Measurements from ENCODE around the gene PLPP2. TPM values are rescaled to one million over a fixed set of nuclear protein-coding genes. Genes with fewer than 3 reads are reported as not detected.

The PLPP2 gene
- total RNA-seq (2014; rRNA removed; shearing (Covaris generic)) = 9.4 TPM in 2 replicates
- polyA plus RNA-seq (2015; cell fraction: cytosol; rRNA removed) = 9.2 and 9.6 TPM in 2 replicates
- polyA plus RNA-seq (2015; cell fraction: nucleus; rRNA removed) = 3.6 and 11.8 TPM in 2 replicates

DNA sequence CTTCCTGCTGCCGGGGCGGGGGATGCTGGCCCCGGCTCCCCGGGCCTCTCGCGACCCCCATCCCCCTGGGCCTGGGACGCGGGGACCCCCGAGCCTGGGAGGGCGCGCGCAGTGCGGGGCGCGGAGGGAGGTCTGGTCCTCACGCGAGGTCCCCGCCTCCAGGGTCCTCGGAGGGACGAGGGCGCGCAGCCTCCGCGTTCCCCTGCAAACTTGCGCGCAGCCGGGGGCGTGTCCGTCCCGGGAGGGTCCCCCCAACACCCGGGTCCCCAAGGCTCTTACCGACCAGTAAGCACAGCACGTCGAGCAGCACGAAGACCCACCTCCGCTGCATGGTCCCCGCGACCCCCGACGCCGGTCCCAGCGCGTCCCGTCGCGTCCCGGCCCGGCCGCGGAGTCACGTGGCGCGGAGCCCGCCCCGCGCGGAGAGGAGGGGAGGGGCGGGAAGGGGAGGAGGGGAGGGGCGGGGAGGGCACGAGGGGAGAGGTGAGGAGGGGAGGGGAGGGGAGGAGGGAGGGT lies at the start of gene PLPP2:
PLPP2 (minus strand) TSS at position 398 of the 516 bp plus-strand sequence; CDS start at position 331, 67 bp downstream.
- DNase-seq (ENCODE audit: low read depth, low spot score) = no peak
- in situ Hi-C loops (cut with HindIII; ENCODE audit: low pct_unique_long_range_greater_than_20kb, low sequenced_read_pairs) = no loop called here

DNA sequence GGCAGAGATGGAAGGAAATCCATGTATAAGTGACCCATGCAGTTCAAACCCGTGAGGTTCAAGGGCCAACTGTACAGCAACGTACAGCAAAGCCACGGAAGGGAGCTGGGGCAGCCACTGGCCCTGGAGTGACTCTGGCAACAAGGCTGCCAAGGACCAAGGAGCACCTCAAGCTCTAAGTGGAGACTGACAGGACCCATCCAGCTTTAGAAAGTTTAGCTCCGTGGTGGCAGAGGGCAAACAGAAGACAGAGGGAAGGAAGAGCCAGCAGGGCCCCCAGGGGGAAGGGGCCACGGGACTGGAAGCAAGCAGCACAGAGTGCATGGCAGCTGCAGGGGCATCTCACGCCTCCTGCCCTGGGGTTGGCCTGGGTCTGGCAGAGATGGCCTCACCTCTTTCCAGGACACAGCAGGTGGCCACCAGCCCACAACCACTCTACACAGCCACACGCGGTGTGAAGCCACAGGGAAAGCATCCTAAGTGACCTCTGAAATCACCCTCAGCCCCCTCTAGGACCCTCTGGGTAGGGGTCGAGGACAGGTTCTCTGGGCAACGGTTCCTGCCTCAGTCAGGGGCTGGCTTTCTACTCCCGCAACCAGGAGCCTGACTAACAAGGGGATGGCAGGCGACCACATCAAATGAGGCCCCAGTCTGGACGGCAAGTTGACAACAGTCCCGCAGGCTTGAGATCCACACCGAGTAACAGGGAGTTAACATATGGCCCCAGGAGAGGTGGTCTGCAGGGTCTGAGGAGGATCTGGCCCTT lies 49.6 kb upstream of the PLPP2 start:
- DNase-seq (ENCODE audit: low read depth, low spot score) = no peak
- in situ Hi-C loops (cut with HindIII; ENCODE audit: low pct_unique_long_range_greater_than_20kb, low sequenced_read_pairs) = no loop called here

DNA sequence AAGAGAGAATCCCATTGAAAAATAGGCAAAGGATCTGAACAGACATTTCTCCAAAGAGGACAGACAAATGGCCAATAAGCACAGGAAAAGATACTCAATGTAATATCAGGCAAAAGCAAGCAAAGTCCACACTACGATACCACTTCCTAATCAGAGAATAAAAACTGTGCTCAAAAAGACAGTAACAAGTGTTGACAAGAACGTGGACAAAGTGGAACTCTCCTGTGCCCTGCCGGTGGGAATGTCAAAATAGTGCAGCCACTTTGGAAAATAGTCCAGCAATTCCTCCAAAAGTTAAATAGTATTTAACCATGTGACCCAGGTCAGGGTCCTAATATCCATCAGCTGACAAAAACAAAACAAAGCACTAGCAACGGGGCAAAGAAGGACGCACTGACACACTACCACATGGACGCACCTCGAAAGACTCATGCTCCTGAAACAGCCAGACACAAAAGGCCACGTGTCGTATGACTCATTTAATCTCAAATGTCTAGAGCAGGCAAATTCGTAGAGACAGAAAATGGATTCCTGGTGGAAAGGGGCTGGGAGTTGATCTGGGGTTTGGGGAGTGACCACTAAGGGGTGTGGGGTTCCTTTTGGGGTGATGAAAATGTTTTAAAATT lies 48.2 kb upstream of the PLPP2 start:
- DNase-seq (ENCODE audit: low read depth, low spot score) = no peak
- in situ Hi-C loops (cut with HindIII; ENCODE audit: low pct_unique_long_range_greater_than_20kb, low sequenced_read_pairs) = no loop called here

DNA sequence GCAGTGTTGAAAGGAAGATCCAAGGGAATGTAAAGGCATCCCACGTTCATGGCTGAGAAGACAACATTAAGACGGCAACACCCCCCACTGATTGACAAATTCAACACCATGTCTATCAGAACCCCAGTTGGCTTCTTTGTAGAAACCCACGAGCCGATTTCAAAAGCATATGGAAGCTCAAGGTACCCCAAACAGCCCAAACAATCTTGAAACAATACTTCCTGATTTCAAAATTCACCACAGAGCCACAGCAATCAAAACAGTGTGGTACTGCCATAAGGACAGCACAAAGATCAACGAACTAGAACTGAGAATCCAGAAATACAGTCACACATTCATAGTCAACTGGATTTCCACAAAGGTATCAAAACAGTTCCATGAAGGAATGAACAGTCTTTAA lies 47.2 kb upstream of the PLPP2 start:
- DNase-seq (ENCODE audit: low read depth, low spot score) = no peak
- in situ Hi-C loops (cut with HindIII; ENCODE audit: low pct_unique_long_range_greater_than_20kb, low sequenced_read_pairs) = no loop called here

DNA sequence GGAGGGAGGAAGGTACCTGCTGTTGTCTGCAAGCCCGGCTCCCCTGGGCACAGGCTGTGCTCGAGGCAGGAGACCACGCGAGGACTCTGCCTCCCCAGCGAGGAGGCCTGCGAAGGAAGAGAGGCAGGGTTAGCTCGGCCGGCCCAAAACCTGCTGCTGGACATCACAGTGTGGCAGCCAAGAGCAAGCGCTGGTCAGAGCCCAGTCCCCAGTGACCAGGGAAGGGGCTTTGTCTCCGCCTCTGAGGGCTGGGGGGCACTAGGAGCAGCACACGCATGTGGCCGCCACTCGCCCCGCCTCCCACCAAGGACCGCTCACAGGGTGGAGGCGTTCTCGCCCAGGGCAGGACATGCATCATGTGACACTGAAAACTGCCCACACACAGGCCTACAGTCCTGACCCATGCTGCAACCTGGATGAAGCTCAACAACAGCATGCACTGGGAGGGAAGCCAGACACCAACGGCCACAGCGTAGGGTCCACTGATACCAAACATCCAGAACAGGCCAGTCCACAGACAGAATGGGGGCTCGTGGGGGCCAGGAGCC lies 44.9 kb upstream of the PLPP2 start:
- no peak for DNase-seq (ENCODE audit: low read depth, low spot score)
- in situ Hi-C loops (cut with HindIII; ENCODE audit: low pct_unique_long_range_greater_than_20kb, low sequenced_read_pairs) = no loop called here

DNA sequence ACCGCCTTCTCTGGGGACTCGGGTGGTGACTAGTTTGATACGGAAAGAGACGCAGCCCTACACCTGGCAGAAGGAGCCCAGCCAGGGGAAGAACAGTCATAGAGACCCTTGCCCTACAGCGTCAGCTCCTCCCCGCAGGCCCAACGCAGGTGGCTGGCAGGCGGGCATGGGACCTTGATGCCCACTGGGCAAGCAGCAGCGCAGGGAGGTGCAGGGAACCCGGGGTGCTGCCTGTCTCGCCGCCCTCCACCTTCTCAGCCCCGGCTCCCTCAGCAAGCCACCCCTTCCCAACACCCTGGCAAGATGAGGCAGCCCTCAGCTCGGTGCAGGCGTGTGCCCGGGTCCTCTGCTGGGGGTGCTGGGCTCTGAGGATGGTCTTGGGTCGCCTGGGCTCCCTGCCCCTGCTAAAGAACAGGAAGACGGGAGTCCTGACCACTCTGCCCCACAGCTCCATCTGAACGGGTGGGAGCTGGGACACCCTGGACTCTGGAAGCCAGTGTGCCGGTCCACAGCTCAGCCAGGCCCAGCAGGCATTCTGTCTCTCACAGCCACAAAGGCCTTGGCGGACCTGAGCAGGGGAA lies 44.4 kb upstream of the PLPP2 start:
- DNase-seq (ENCODE audit: low read depth, low spot score) = no peak
- in situ Hi-C loops (cut with HindIII; ENCODE audit: low pct_unique_long_range_greater_than_20kb, low sequenced_read_pairs) = no loop called here

DNA sequence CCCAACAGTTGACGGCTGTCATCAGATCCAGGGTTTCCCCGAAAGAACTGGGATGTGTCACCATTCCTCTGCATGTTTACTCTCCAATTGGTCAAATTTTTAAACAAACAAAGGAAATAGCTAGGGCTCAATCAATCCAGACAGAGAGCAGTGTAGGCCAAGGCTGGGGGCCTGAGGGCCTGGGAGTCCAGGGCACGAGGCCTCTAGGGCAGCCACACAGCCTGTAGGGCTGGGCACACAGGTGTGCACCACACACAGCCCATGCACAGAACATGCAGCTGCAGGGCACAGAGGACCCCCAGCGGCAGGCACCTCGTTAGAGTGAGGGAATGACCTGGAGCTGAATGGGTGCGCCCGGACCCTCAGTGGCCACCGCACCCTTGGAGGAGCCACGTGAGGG lies 43.9 kb upstream of the PLPP2 start:
- DNase-seq (ENCODE audit: low read depth, low spot score) = no peak
- in situ Hi-C loops (cut with HindIII; ENCODE audit: low pct_unique_long_range_greater_than_20kb, low sequenced_read_pairs) = no loop called here

DNA sequence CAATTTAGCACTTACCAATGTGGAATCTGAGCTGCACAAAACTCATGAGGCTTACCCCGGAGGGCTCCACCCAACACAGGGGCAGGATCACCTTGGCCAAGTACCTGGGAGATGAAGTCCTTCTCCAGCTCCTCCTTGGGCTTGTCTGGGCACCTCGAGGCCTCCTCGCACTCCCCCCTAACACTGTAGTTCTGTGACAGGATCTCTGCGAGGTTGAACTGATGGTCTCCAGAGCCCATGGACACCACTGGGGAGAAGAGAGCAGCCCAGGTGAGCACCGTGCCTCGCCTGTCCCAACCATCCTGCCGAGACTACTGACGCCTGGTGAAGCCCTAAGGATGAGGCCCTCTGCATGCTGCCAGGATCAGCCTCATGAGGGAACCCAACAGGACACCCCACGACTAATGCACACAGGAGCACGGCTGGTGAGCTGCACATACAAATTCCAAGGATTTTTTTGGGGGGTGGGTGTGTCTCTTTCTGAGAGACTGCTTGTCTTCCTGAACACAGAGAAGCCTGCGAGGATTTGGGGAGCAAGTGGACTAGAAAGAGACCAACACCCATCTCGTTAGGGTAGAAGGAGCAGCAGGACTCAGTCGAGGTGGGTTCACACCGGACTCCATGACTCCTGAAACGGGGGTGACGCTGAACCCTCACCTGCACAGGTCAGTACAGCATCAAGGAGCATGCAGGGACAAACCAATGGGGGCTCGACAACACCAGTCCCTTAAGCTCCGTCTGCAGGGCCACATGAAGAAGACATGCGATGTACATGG lies 43.3 kb upstream of the PLPP2 start:
- in situ Hi-C loops (cut with HindIII; ENCODE audit: low pct_unique_long_range_greater_than_20kb, low sequenced_read_pairs) = no loop called here
- no peak for DNase-seq (ENCODE audit: low read depth, low spot score)

DNA sequence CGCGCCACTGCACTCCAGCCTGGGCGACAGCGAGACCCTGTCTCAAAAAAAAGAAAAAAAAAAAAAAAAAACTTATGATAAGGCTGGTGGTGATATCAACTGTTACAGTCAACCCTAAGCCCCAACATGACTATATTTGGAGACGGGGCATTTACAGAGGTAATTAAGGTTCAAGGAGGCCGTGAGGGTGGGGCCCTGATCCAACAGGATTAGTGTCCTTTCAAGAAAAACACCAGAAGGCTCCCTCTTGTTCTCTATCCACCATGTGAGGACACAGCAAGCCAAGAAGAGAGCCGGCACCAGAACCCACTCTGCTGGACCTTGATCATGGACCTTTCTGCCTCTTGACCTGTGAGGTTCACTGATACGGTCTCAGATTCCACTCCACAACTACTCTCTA lies 39.3 kb upstream of the PLPP2 start:
- no peak for DNase-seq (ENCODE audit: low read depth, low spot score)
- in situ Hi-C loops (cut with HindIII; ENCODE audit: low pct_unique_long_range_greater_than_20kb, low sequenced_read_pairs) = no loop called here

DNA sequence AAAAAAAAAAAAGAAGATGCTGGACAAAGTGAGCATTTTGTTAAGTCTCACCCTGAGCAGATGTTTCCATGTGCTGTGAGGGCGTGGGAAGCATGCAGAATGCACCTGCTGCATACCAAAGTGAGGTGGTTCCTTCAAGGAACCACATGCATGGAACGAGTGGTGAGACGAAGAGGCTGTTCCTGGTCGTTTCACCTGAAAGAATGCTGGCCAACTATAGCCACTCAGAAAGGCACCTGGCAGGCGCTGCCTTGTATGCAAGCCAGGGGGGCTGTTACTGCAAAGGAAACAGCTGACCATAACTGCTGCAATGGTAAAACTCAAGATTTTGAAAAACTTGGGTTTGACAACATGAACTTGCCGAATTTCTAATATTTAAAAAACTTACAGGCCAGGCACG lies 38.7 kb upstream of the PLPP2 start:
- no peak for DNase-seq (ENCODE audit: low read depth, low spot score)
- in situ Hi-C loops (cut with HindIII; ENCODE audit: low pct_unique_long_range_greater_than_20kb, low sequenced_read_pairs) = no loop called here

DNA sequence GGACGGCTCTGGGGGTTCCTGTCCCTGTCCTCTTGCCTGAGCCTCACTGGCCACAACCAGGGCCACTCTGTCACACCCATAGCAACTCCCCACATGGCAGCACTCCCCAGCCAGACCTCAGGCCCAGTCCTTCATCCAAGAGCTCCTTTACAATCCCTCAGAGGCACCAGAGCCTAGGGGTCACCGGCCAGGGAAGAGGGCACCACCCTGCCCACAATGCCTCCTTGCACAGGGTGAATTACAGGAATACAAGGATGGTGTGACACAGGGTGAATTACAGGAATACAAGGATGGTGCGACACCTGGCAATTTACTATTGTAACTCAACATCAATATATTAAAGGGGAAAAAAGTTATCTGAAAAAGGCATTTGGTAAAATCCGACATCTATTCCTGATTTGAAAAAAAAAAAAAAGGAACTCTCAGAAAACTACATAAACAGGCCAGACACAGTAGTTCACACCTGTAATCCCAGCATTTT lies 36.9 kb upstream of the PLPP2 start:
- DNase-seq (ENCODE audit: low read depth, low spot score) = no peak
- in situ Hi-C loops (cut with HindIII; ENCODE audit: low pct_unique_long_range_greater_than_20kb, low sequenced_read_pairs) = no loop called here

DNA sequence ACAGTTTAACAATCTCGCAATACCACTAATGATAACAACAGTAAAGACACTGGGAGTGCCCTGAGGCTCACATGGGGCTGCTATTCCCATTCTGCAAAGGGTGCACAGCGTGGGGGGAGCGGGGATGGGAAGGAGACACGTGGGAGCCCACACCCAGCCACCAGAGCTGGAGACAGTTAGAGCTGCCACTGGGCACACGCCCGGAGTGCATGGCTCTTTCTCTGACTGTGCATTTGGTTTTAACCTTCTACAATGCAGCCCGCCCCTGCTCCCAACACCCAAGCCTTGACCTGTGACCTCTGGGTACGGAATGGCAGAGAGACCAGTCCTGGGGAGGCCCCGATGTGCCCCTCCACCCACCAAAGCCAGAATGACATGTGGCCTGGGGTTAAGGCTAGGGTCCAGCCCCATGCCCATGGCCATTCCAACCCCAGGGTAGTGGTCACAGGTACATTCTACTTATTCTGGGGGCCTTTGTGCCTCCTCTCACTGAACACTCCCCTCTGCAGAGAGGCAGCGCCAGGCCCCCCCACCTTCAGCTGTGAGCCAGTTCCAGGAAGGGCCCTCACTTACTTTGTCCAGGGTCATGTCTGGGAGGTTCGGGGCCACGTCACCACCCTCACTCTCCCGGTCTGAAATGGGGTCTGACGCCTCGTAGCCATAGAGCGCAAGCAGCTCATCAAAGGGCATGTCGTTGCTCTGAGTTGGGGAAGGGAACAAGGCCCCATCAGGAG lies 36.3 kb upstream of the PLPP2 start:
- DNase-seq (ENCODE audit: low read depth, low spot score) = no peak
- in situ Hi-C loops (cut with HindIII; ENCODE audit: low pct_unique_long_range_greater_than_20kb, low sequenced_read_pairs) = no loop called here

DNA sequence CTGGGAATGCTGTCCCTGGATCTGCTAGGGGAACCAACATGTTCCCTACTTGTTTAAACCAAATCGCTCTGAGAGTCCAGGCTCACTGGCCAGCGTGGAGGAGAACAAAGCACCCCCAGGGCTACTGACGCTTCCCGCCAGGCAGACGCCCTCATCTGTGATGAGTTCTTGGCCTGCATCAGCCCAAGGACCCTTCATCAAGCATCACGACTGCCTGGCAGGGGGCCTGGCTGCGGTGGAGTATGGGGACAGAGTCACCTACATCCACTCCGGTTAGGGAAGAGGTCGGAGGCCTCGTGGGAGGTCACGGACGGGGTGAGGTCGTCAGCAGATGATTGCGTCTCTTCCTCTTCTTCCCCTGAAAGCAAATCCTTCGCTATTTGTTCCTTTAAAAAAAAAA lies 35.7 kb upstream of the PLPP2 start:
- DNase-seq (ENCODE audit: low read depth, low spot score) = no peak
- in situ Hi-C loops (cut with HindIII; ENCODE audit: low pct_unique_long_range_greater_than_20kb, low sequenced_read_pairs) = no loop called here

DNA sequence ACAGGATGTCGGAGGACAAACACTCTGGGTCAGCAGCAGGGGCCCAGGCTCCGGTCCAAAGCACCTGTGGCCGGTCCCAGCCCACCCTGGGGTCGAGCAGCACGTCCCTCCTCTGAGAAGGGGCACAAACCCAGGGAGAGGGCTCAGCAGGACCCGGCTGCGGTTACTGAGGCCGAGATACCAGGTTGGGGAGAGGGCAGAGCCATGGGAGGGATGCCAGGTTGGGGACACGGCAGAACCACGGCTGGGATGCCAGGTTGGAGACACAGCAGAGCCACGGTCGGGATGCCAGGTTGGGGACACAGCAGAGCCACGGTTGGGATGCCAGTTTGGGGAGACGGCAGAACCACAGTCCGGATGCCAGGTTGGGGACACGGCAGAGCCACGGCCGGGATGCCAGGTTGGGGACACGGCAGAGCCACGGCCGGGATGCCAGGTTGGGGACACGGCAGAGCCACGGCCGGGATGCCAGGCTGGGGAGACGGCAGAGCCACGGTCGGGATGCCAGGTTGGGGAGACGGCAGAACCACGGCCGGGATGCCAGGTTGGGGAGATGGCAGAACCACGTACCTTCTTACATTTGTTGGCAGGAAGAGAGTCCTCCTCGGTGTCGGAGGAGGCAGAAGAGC lies 34.8 kb upstream of the PLPP2 start:
- no peak for DNase-seq (ENCODE audit: low read depth, low spot score)
- in situ Hi-C loops (cut with HindIII; ENCODE audit: low pct_unique_long_range_greater_than_20kb, low sequenced_read_pairs) = no loop called here

DNA sequence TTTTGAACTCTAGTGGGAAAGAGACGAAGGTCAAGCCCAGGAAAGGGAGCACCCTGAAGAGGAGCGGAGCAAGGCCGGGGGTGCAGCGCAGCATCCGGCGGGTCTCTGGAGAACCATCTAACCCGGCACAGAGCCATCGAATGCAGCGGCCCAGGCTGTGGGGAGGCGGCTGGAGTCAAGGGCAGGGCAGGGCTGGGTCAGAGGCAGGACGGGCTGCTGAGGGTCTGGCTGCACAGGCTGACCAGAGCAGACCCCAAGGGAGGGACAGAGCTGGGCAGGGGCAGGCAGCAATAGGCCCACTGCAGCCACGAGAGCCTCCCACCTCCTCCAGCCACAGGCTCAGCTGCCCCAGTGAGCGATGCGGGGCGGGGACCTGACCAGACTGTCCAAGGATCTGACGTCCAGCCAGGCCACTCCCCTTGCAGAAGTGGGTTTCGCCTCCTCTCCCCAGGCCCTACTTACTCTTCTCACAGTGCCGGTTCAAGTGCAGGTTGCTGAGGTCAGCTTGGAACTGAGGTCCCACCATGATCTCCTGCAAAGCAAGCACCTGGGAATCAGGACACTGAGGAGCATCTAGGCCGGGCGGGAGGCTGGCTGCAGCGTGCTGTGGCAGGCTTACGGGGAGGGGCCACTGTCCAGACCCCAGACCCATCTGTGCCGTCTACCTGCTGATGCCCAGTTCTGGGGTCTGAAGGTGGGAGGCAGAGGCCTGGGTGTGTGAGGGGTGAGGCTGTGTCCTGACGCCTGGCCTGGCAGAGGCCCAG lies 34.2 kb upstream of the PLPP2 start:
- no peak for DNase-seq (ENCODE audit: low read depth, low spot score)
- in situ Hi-C loops (cut with HindIII; ENCODE audit: low pct_unique_long_range_greater_than_20kb, low sequenced_read_pairs) = no loop called here

DNA sequence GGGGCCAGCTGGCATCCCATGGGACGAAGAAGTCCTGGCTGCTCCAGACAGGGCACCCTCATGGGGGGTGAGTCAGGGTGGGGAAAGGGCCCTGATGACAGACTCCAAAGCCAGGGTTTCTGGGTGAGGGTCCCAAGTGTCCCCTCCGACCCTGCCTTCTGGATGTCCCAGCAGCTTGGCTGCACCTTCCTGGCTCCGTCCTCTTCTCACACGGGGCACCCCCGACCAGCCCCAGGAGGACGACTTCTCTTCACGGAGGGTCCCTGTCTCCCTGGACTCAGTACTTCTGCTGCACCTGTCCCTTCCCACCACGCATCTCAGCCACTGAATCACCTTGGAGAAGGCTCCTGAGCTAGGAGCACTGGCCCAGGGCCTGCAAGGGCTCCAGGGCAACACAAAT lies 33.5 kb upstream of the PLPP2 start:
- no peak for DNase-seq (ENCODE audit: low read depth, low spot score)
- in situ Hi-C loops (cut with HindIII; ENCODE audit: low pct_unique_long_range_greater_than_20kb, low sequenced_read_pairs) = no loop called here

Measured in SK-MEL-5 (cell line).